AG09309 (cell line): ENCODE results near the gene ENPP1.

Experiments
- DNase-seq: peaks from one replicate; pipeline ENCODE4 v3.0.0-alpha.2; 2010; ENCODE audit warnings: low read depth
- H3K4me3 ChIP-seq: 2 replicates; pipeline ENCODE4 v1.5.1; 2011; ENCODE audit warnings: mild to moderate bottlenecking, low read depth, low read length, moderate library complexity; ENCODE audit not compliant: control insufficient read depth
- TF ChIP-seq, protein P1 (sequence below): IDR thresholded peaks from 2 replicates; pipeline ENCODE4 v1.5.1; 2011; ENCODE audit warnings: mild to moderate bottlenecking, low read depth, low read length, inconsistent platforms; ENCODE audit not compliant: insufficient read depth, control insufficient read depth; ENCODE audit errors: missing control alignments

The ENPP1 gene

GRCh38 chr6:131807321-131807643 lies 538 bp upstream of the ENPP1 start:
- H3K4me3 ChIP-seq, result peak overlapping the region; percentile 55
- TF ChIP-seq, protein P1, sequence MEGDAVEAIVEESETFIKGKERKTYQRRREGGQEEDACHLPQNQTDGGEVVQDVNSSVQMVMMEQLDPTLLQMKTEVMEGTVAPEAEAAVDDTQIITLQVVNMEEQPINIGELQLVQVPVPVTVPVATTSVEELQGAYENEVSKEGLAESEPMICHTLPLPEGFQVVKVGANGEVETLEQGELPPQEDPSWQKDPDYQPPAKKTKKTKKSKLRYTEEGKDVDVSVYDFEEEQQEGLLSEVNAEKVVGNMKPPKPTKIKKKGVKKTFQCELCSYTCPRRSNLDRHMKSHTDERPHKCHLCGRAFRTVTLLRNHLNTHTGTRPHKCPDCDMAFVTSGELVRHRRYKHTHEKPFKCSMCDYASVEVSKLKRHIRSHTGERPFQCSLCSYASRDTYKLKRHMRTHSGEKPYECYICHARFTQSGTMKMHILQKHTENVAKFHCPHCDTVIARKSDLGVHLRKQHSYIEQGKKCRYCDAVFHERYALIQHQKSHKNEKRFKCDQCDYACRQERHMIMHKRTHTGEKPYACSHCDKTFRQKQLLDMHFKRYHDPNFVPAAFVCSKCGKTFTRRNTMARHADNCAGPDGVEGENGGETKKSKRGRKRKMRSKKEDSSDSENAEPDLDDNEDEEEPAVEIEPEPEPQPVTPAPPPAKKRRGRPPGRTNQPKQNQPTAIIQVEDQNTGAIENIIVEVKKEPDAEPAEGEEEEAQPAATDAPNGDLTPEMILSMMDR, result no peak
- no peak for DNase-seq

DNA sequence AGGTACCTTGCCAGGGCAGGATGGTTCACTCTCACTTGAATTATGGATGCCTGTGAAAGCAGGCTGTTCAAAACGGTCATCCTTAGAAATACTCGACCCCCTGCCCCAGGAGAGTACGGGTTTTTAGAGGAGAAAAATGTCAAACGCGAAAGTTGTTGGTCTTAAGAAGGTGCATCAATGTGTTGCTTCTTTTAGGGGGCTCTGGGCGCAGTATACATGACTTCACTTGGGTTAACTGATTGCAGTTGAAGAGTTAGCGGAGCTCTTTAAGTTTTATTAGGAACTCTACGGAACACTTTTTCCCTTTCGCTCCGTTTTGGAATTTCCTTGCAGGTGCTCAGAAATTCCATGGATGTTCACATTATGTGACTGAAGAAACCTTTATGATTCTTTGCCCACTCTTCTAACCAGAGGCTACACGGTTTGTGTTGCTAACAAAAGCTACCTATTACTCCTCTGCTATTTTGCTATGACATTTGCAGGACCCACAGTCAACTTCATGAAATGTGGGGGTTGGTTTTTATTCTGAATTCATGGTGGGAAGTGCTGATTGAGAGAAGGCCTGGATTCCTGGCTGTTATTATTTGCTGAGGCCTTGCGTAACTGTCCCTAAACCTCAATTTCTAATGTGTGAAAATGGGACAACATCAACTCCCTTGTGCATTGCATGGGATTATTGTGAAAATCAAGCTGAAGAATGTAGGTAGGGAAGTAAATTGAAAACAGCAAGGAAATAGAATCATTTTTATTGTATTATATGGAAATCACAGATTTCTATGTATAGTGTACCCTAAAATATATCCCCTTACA lies 845 bp downstream of the ENPP1 start:
- TF ChIP-seq, protein P1, result no peak
- no peak for DNase-seq
- H3K4me3 ChIP-seq, result peak overlapping the region; percentile 47

DNA sequence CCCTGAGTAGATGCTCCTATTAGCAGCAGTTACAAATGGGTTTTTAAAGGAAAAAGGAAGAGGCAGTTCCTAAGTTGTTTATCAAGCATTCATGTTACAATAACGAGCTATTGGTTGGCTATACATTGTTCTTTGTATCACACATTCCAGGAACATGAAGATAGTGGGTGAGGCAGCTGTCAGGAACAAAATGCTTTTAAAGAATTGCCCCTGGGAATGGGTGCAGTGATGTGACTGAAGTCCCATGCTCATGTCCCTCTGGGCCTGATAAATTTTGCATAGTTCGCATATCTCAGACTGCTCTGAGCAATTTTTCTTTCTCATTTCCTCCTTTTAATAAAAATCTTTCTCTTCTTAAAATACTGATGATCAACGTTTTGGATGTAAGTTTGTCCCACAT lies 3.7 kb downstream of the ENPP1 start:
- no peak overlapping the region for H3K4me3 ChIP-seq
- TF ChIP-seq, protein P1, result no peak
- no peak for DNase-seq

GRCh38 chr6:131813991-131814390 lies 6.2 kb downstream of the ENPP1 start:
- no peak for DNase-seq
- TF ChIP-seq, protein P1, result no peak
- H3K4me3 ChIP-seq, result no peak overlapping the region

- TF ChIP-seq, protein P1, result no peak
- no peak for DNase-seq
- no peak overlapping the region for H3K4me3 ChIP-seq
These were observed 9.0 kb downstream of the ENPP1 start for GRCh38 chr6:131816869-131817268.

DNA sequence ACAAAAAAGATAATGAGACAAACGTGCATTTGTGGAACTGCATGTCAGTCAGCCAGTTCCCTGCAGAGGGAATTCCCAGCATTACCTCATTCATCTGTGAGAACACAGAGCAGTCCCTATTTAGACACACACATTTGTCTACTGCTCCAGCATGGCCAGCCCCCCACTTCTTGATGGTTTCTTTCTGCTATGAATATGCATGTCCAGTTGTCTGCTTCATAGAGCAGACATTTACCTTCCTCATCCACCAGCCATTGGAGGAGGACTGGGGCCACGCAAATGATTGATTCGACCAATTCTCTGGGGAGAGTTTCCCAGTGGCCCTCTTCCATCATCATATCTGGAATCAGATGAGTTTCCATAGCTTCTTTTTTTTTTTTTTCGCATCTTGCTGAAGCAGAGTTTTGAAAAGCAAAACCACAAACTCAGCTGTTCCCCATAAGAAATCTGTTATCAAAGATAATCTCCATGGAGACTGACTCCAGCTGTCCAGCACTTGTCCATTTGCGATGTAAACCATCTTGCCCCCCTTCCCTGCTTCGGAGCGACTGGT lies 11.8 kb downstream of the ENPP1 start:
- TF ChIP-seq, protein P1, result no peak
- peak; percentile 80 for DNase-seq
- H3K4me3 ChIP-seq, result no peak overlapping the region
